Naive thymus-derived CD4-positive, alpha-beta T cell (primary cell): ENCODE data around the gene PCK2. TPM values are rescaled to one million over a fixed set of nuclear protein-coding genes. Genes with fewer than 3 reads are reported as not detected.

Experiments
- ATAC-seq: fragments of 150-1000 bp; cut with Tn5 transposase; 2 replicates; pipeline ENCODE4 v1.10.0; 2021; ENCODE audit warnings: mild to moderate bottlenecking, moderate library complexity
- CTCF ChIA-PET: fragments of 350-600 bp; sonication (Branson Sonifier 250); formaldehyde crosslinking; loops from one replicate; lab custom pipeline; 2021; ENCODE audit warnings: antibody characterized with exemption; lab: Charles Lee
- POLR2A ChIA-PET: fragments of 350-600 bp; sonication (Branson Sonifier 250); formaldehyde crosslinking; loops from one replicate; lab custom pipeline; 2021; ENCODE audit warnings: antibody characterized with exemption, inconsistent platforms; lab: Charles Lee
- DNase-seq, 9 donors: peaks; one replicate each; pipeline versions ENCODE4 v3.0.0 to v3.0.0-alpha.2; 2020 to 2022; ENCODE audit warnings: mixed read lengths in 1 of 9
- H3K27ac ChIP-seq: one replicate; pipeline ENCODE4 v1.7.0; 2013; ENCODE audit warnings: mild to moderate bottlenecking, low read depth, low read length, moderate library complexity
- H3K27me3 ChIP-seq, 2 donors: one replicate each; pipeline ENCODE4 v1.7.0; 2013; ENCODE audit warnings: low read length in 2 of 2, mild to moderate bottlenecking in 2 of 2, moderate library complexity in 2 of 2; ENCODE audit not compliant: control insufficient read depth in 2 of 2, insufficient read depth in 2 of 2
- H3K36me3 ChIP-seq, 3 experiments: 1 replicate in 2 of 3; 2 replicates in 1 of 3; pipeline ENCODE4 v1.7.0; 2013; ENCODE audit warnings: low read length in 3 of 3, mild to moderate bottlenecking in 3 of 3, moderate library complexity in 1 of 3; ENCODE audit not compliant: insufficient read depth in 3 of 3, control insufficient read depth in 2 of 3
- H3K4me1 ChIP-seq, 2 donors: one replicate each; pipeline ENCODE4 v1.7.0; 2013; ENCODE audit warnings: low read length in 2 of 2, mild to moderate bottlenecking in 2 of 2, moderate library complexity in 1 of 2; ENCODE audit not compliant: control insufficient read depth in 2 of 2, insufficient read depth in 2 of 2
- H3K4me3 ChIP-seq: 2 replicates; pipeline ENCODE4 v1.7.0; 2013; ENCODE audit warnings: mild to moderate bottlenecking, low read length
- H3K9me3 ChIP-seq, 3 experiments: 1 replicate in 2 of 3; 2 replicates in 1 of 3; pipeline ENCODE4 v1.7.0; 2013; ENCODE audit warnings: low read length in 3 of 3; ENCODE audit not compliant: control insufficient read depth in 2 of 3
- H3K27ac Mint-ChIP-seq, 9 donors: one replicate each; pipeline ENCODE4 v1.8.0; 2020 to 2022; ENCODE audit warnings: mixed read lengths in 9 of 9, mild to moderate bottlenecking in 8 of 9, moderate library complexity in 5 of 9, inconsistent platforms in 2 of 9
- H3K27me3 Mint-ChIP-seq, 5 donors: one replicate each; pipeline ENCODE4 v1.8.0; 2021 to 2022; ENCODE audit warnings: mixed read lengths in 5 of 5, mild to moderate bottlenecking in 1 of 5
- H3K36me3 Mint-ChIP-seq, 5 donors: one replicate each; pipeline ENCODE4 v1.8.0; 2020 to 2022; ENCODE audit warnings: mixed read lengths in 5 of 5, mild to moderate bottlenecking in 3 of 5, inconsistent platforms in 1 of 5
- H3K4me1 Mint-ChIP-seq, 7 donors: one replicate each; pipeline ENCODE4 v1.8.0; 2020 to 2022; ENCODE audit warnings: mixed read lengths in 7 of 7, mild to moderate bottlenecking in 3 of 7, inconsistent platforms in 1 of 7
- H3K4me3 Mint-ChIP-seq, 10 donors: one replicate each; pipeline ENCODE4 v1.8.0; 2020 to 2022; ENCODE audit warnings: mild to moderate bottlenecking in 10 of 10, mixed read lengths in 10 of 10, moderate library complexity in 6 of 10, inconsistent platforms in 2 of 10
- H3K9me3 Mint-ChIP-seq, 11 donors: one replicate each; pipeline ENCODE4 v1.8.0; 2020 to 2022; ENCODE audit warnings: mixed read lengths in 11 of 11, mild to moderate bottlenecking in 4 of 11, inconsistent platforms in 1 of 11, moderate library complexity in 1 of 11
- intact Hi-C, 2 donors: fragments of 100-400 bp; cut with micrococcal nuclease; formaldehyde crosslinking; loops; one replicate each; pipeline ENCODE4 v1.15.1; 2023
- polyA plus RNA-seq, 2 donors: library from polyadenylated mRNA; unstranded; fragments of 300-500 nt; fragmentation: Illumina TruSeq; gene quantifications; one replicate each; pipeline ENCODE4 v1.2.3, GENCODE V29; 2021
- total RNA-seq, 6 experiments: library from RNA in 5 of 6; stranded (reverse) in 5 of 6; gene quantifications; 1 replicate in 5 of 6; 2 replicates in 1 of 6; pipeline ENCODE4 v1.2.3 and lab custom pipeline; 2021 to 2026

Gene PCK2
- total and polyA plus RNA-seq, 7 experiments from 2014 or later: 7.2 to 56.2 (median 14.4) TPM

GRCh38 chr14:24095271-24096068 is 1.4 kb downstream of the PCK2 start:
- POLR2A ChIA-PET: interaction anchor here (0.6 to 9.1 kb wide), 11 partner anchors 11 to 66 kb away, joined by 3 to 85 read pairs (median 5); partner anchors contain the start of genes DCAF11, EMC9, IRF9 and NRL
- Mint-ChIP-seq H3K36me3 (peaks cover 0 to 21% (median 0%) of the 10 kb centered on the region in 5 donors), H3K27ac (peak overlapping the region; percentile 90 to 97 (median 96)), H3K4me1 (peaks cover 27 to 42% (median 36%) of the 10 kb centered on the region in 7 donors), H3K9me3 (no peaks in the 10 kb centered on the region), H3K4me3 (peak overlapping the region; percentile 91 to 100 (median 98)), H3K27me3 (no peaks in the 10 kb centered on the region)
- peak overlapping the region; percentile 92 for H3K27ac ChIP-seq
- ATAC-seq (peak; percentile 3), DNase-seq (peak in 2 of 9 donors; percentile 11 to 64)
- no peaks in the 10 kb centered on the region for H3K9me3 ChIP-seq
- peaks cover 0 to 32% (median 5%) of the 10 kb centered on the region in 3 experiments for H3K36me3 ChIP-seq
- peak overlapping the region; percentile 91 for H3K4me3 ChIP-seq
- no peaks in the 10 kb centered on the region for H3K27me3 ChIP-seq
- peaks cover 6 to 16% of the 10 kb centered on the region in 2 donors for H3K4me1 ChIP-seq
- intact Hi-C loops: no loop called here
- CTCF ChIA-PET: interaction anchor here (0.8 to 9.4 kb wide), 5 partner anchors 10 to 42 kb away, joined by 3 to 165 read pairs (median 5); partner anchors contain the start of genes DCAF11 and NRL

- peak overlapping the region; percentile 14 to 81 (median 68) for H3K27ac Mint-ChIP-seq
- no peak for ATAC-seq
- H3K27ac ChIP-seq: no peak overlapping the region
- POLR2A ChIA-PET: interaction anchor here (0.7 to 9.1 kb wide), 6 partner anchors 10 to 347 kb away, joined by 3 to 85 read pairs (median 5); partner anchors contain the start of genes DCAF11 and NRL
- peaks cover 0 to 28% (median 0%) of the 10 kb centered on the region in 5 donors for H3K36me3 Mint-ChIP-seq
- peak overlapping the region in 9 of 10 donors; percentile 17 to 69 (median 57) for H3K4me3 Mint-ChIP-seq
- peaks cover 6 to 16% of the 10 kb centered on the region in 2 donors for H3K4me1 ChIP-seq
- H3K27me3 ChIP-seq: no peaks in the 10 kb centered on the region
- H3K9me3 Mint-ChIP-seq: no peaks in the 10 kb centered on the region
- peaks cover 22 to 38% (median 33%) of the 10 kb centered on the region in 7 donors for H3K4me1 Mint-ChIP-seq
- H3K9me3 ChIP-seq: no peaks in the 10 kb centered on the region
- H3K4me3 ChIP-seq: no peak overlapping the region
- H3K36me3 ChIP-seq: peaks cover 0 to 39% (median 5%) of the 10 kb centered on the region in 3 experiments
- CTCF ChIA-PET: interaction anchor here (9.4 kb wide), 1 partner anchor 9 kb away, joined by 165 read pairs; no protein-coding TSS in a partner anchor
- no peak for DNase-seq
- no peaks in the 10 kb centered on the region for H3K27me3 Mint-ChIP-seq
- intact Hi-C loops: no loop called here
Measured at GRCh38 chr14:24096545-24097181, 2.6 kb downstream of the PCK2 start.

GRCh38 chr14:24098229-24098926 is 4.3 kb downstream of the PCK2 start:
- ChIA-PET POLR2A (interaction anchor here (1.0 to 9.1 kb wide), 3 partner anchors 8 to 53 kb away, joined by 3 to 85 read pairs (median 80); no protein-coding TSS in a partner anchor), CTCF (interaction anchor here (1.1 to 9.4 kb wide), 2 partner anchors 7 to 41 kb away, joined by 3 to 165 read pairs; no protein-coding TSS in a partner anchor)
- Histone ChIP-seq H3K27ac (no peak overlapping the region), H3K27me3 (no peaks in the 10 kb centered on the region), H3K9me3 (no peaks in the 10 kb centered on the region), H3K36me3 (peaks cover 0 to 48% (median 5%) of the 10 kb centered on the region in 3 experiments), H3K4me1 (peaks cover 6 to 14% of the 10 kb centered on the region in 2 donors), H3K4me3 (no peak overlapping the region)
- Mint-ChIP-seq H3K4me1 (peaks cover 20 to 28% (median 23%) of the 10 kb centered on the region in 7 donors), H3K27me3 (no peaks in the 10 kb centered on the region), H3K4me3 (no peak overlapping the region), H3K36me3 (peaks cover 0 to 35% (median 0%) of the 10 kb centered on the region in 5 donors), H3K9me3 (no peaks in the 10 kb centered on the region), H3K27ac (peak overlapping the region in 1 of 9 donors; percentile 31)
- no peak for DNase-seq
- intact Hi-C loops: no loop called here
- no peak for ATAC-seq

- H3K27me3 ChIP-seq: no peaks in the 10 kb centered on the region
- Mint-ChIP-seq H3K4me1 (peaks cover 17 to 24% (median 19%) of the 10 kb centered on the region in 7 donors), H3K9me3 (no peaks in the 10 kb centered on the region), H3K36me3 (peaks cover 0 to 43% (median 6%) of the 10 kb centered on the region in 5 donors), H3K27me3 (no peaks in the 10 kb centered on the region), H3K4me3 (no peak overlapping the region), H3K27ac (peak overlapping the region in 3 of 9 donors; percentile 9 to 65 (median 34))
- no peaks in the 10 kb centered on the region for H3K9me3 ChIP-seq
- intact Hi-C loops: no loop called here
- H3K4me1 ChIP-seq: peaks cover 6 to 10% of the 10 kb centered on the region in 2 donors
- CTCF ChIA-PET: interaction anchor here (11.7 kb wide), 1 partner anchor 43 kb away, joined by 246 read pairs; the partner anchor contains the start of gene CARMIL3
- peaks cover 0 to 50% (median 5%) of the 10 kb centered on the region in 3 experiments for H3K36me3 ChIP-seq
- no peak for DNase-seq
- POLR2A ChIA-PET: no interaction called here
- no peak overlapping the region for H3K4me3 ChIP-seq
- no peak for ATAC-seq
- no peak overlapping the region for H3K27ac ChIP-seq
Measured at GRCh38 chr14:24098927-24099813, 5.1 kb downstream of the PCK2 start.

GRCh38 chr14:24100197-24100981 is 6.3 kb downstream of the PCK2 start:
- Mint-ChIP-seq H3K27ac (peak overlapping the region in 2 of 9 donors; percentile 15 to 34), H3K9me3 (peaks cover 0 to 2% (median 0%) of the 10 kb centered on the region in 11 donors), H3K27me3 (no peaks in the 10 kb centered on the region), H3K36me3 (peaks cover 3 to 45% (median 15%) of the 10 kb centered on the region in 5 donors), H3K4me1 (peaks cover 10 to 17% (median 12%) of the 10 kb centered on the region in 7 donors), H3K4me3 (no peak overlapping the region)
- CTCF ChIA-PET: interaction anchor here (1.4 to 11.7 kb wide), 3 partner anchors 6 to 45 kb away, joined by 3 to 246 read pairs (median 165); partner anchors contain the start of genes CARMIL3 and PCK2
- no peaks in the 10 kb centered on the region for H3K27me3 ChIP-seq
- intact Hi-C loops: no loop called here
- POLR2A ChIA-PET: interaction anchor here (0.7 kb wide), 1 partner anchor 21 kb away, joined by 3 read pairs; no protein-coding TSS in a partner anchor
- H3K27ac ChIP-seq: no peak overlapping the region
- H3K36me3 ChIP-seq: peaks cover 0 to 45% (median 5%) of the 10 kb centered on the region in 3 experiments
- H3K4me1 ChIP-seq: peaks cover 5 to 6% of the 10 kb centered on the region in 2 donors
- H3K4me3 ChIP-seq: no peak overlapping the region
- ATAC-seq (no peak), DNase-seq (no peak)
- H3K9me3 ChIP-seq: no peaks in the 10 kb centered on the region
